Spleen (tissue), 7 donors: ENCODE data around the gene TMED4.
"Not testable (repeated sequence)": the region's sequence is repeated elsewhere in the genome, so short reads cannot be mapped to it uniquely, and the experiment has no call there.

Experiments used
- CTCF ChIP-seq, 11 experiments: fragments of 200-600 bp in 7 of 11; fragments of 450-650 bp in 4 of 11; sonication (generic) in 4 of 11; IDR thresholded peaks in 8 of 11; conservative IDR thresholded peaks in 3 of 11; 1 replicate in 7 of 11; 2 replicates in 4 of 11; pipeline versions ENCODE4 v1.4.0 to v1.8.0; 2016 to 2021; ENCODE audit warnings: antibody characterized with exemption in 11 of 11, inconsistent platforms in 4 of 11, mild to moderate bottlenecking in 1 of 11
- POLR2A ChIP-seq, 3 donors: fragments of 450-650 bp; IDR thresholded peaks; one replicate each; pipeline ENCODE4 v1.5.1; 2017; ENCODE audit warnings: antibody characterized with exemption in 3 of 3, mild to moderate bottlenecking in 1 of 3
- donor health status: DM: no; HTN: no; CAD: no; lungs with moderate emphysema.
- donor health status: DM: no; HTN: no; CAD: no.
- donor health status: DM: no; HTN: no; CAD: no.

- not testable (repeated sequence) for TF ChIP-seq CTCF (IDR thresholded peaks at IDR 0.05 in 8 of 11, conservative IDR thresholded peaks at IDR 0.05 in 3 of 11); POLR2A (IDR thresholded peaks at IDR 0.05)
Measured at GRCh38 chr7:44562622-44562962, 19.4 kb downstream of the TMED4 start.
